Measurements from ENCODE around the gene C1orf53.
"Not testable (repeated sequence)": the region's sequence is repeated elsewhere in the genome, so short reads cannot be mapped to it uniquely, and the experiment has no call there.

C1orf53 gene

DNA sequence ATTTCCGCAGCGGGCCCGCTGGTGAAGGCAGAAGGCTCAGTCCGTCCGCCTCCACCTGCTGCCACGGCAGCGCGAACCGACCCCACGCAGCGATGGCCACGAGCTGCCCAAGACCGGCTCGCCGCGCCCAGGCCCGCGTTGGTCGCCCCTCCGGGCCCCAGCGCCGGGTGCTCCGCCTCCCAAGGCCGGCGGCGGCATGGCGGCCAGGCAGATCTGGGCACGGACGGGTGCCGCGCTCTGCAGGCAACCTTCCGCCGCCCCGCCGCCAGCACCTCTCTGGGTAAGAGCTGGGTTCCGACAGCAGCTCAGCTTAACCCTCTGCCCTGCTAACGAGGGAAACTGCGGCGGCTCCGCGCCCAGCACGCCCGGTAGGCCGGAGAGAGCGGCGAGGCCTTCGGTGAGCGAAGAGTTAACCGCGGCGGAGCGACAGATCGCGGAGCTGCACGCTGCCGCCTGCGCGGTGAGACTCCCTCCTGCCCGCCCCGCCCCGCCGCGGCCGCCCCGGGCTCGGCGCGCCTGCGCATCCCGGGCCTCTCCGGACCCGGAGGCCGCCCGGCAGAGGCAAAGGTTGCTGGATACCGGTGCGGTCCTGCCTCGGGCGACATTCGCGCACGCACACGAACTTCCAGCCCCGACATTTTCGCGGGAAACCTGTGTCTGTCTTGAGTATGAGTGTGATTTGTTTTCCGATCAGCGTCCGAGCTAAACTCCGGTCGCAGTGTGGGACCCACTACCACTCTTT lies at the start of gene C1orf53:
C1orf53 (plus strand) TSS at position 177 of the 742 bp plus-strand sequence; CDS start at position 197, 20 bp downstream.
- in situ Hi-C loops (cut with MboI; ENCODE audit: low sequenced_read_pairs), result no loop called here

DNA sequence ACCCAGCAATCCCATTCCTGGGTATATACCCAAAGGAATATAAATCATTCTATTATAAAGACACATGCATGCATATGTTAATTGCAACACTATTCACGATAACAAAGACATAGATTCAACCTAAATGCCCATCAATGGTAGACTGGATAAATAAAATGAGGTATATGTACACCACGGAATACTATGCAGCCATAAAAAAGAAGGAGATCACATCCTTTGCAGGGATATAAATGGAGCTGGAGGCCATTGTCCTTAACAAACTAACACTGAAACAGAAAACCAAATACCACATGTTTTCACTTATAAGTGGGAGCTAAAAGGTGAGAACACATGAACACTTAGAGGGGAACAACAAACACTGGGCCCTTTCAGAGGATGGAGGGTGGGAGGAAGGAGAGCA lies 46.7 kb upstream of the C1orf53 start:
- in situ Hi-C loops (cut with MboI; ENCODE audit: low sequenced_read_pairs), result not testable (repeated sequence)

DNA sequence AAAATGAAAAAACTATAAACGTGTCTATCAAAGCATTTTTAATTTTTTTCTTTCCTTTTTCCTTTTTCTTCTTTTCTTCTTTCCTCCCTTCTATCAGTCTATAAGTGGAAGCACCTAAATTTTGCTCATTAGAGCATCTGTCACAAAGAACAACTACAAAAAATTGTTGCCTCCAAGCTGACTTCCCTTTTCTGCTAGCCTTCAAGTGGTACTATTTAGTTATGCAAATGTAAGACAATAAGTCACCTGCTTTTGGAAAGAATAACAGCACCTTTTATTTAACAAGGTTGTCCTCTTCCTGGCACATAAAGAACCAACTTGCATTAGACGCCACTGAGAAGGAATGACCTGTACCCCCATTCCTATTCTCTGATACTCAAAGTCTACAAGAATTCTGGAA lies 45.0 kb upstream of the C1orf53 start:
- in situ Hi-C loops (cut with MboI; ENCODE audit: low sequenced_read_pairs), result no loop called here

DNA sequence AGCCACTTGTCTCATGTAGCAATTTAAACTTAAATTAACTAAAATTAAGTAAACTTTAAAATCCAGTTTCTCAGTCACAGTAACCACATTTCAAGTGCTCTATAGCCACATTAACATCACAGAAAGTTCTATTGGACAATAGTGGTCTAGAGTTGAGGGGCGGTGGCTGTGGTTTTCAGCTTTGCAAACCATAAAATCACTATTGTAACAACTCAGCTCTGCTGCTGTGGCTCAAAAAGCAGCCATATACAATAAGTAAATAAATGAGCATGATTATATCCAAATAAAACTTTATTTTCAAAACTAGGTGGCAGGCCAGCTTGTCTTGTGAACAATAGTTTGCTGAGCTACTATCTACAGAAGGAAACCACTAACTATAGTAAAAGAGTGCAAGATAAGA lies 43.4 kb upstream of the C1orf53 start:
- in situ Hi-C loops (cut with MboI; ENCODE audit: low sequenced_read_pairs), result no loop called here

GRCh38 chr1:197862221-197862620 lies 40.2 kb upstream of the C1orf53 start:
- in situ Hi-C loops (cut with MboI; ENCODE audit: low sequenced_read_pairs), result no loop called here

- in situ Hi-C loops (cut with MboI; ENCODE audit: low sequenced_read_pairs), result no loop called here
Measured at GRCh38 chr1:197862671-197863070, 39.8 kb upstream of the C1orf53 start.

GRCh38 chr1:197865809-197866208 lies 36.6 kb upstream of the C1orf53 start:
- in situ Hi-C loops (cut with MboI; ENCODE audit: low sequenced_read_pairs), result no loop called here

- in situ Hi-C loops (cut with MboI; ENCODE audit: low sequenced_read_pairs), result no loop called here
Measured at GRCh38 chr1:197868751-197869489, 33.5 kb upstream of the C1orf53 start.

DNA sequence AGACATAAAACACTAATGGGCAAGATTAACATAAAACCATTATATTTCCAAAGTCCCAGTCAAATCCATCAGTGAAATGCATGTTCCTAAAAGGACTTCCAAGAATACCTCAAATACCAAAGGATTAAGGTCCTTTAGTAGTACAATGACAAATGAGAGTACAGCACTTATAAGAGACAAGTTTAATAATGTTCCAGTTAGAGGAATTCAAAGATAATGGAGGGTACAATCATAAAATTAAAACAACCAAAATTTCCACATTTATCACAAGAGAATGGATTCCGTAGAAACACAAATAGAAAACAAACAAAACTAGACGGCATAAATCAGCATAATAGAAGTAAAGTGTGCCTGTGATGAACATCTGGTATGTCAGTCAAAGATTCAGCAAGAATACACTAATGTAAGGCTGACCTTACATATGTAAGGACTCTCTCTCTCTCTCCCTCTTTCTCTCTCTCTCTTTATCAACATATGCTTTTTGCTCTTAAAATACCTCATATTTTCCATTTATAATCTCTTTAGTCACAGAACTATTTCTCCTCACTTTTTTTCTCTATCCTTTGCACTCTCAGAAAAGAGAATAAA lies 32.8 kb upstream of the C1orf53 start:
- in situ Hi-C loops (cut with MboI; ENCODE audit: low sequenced_read_pairs), result no loop called here

DNA sequence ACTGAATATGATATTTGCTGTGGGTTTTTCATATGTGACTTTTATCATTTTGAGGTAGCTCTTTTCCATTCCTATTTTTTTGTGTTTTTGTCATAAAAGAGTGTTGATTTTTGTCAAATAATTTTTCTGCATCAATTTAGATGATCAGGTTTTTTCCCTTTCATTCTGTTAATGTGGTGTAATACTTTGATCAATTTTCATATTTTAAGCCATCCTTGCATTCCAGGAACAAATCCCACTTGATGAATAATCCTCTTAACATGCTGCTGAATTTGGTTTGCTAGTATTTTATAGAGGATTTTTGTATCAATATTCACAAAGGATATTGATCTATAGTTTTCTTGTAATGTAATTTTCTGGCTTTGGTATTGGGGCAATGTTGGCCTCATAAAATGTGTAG lies 25.5 kb upstream of the C1orf53 start:
- in situ Hi-C loops (cut with MboI; ENCODE audit: low sequenced_read_pairs), result no loop called here

DNA sequence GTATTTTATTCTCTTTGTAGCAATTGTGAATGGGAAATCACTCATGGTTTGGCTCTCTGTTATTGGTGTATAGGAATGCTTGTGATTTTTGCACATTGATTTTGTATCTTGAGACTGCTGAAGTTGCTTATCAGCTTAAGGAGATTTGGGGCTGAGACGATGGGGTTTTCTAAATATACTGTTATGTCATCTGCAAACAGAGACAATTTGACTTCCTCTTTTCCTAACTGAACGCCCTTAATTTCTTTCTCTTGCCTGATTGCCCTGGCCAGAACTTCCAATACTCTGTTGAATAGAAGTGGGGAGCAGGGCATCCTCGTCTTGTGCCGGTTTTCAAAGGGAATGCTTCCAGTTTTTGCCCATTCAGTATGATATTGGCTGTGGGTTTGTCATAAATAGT lies 22.0 kb upstream of the C1orf53 start:
- in situ Hi-C loops (cut with MboI; ENCODE audit: low sequenced_read_pairs), result not testable (repeated sequence)

- in situ Hi-C loops (cut with MboI; ENCODE audit: low sequenced_read_pairs), result not testable (repeated sequence)
Measured at GRCh38 chr1:197882241-197882640, 20.2 kb upstream of the C1orf53 start.

DNA sequence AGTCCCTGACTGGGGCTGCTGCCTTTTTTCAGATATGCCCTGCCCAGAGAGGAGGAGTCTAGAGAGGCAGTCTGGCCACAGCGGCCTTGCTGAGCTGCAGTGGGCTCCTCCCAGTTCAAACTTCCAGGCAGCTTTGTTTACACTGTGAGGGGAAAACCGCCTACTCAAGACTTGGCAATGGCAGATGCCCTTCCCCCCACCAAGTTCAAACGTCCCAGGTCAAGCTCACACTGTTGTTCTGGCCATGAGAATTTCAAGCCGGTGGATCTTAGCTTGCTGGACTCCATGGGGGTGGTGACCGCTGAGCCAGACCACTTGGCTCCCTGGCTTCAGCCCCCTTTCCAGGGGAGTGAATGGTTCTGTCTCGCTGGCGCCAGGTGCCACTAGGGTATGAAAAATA lies 18.3 kb upstream of the C1orf53 start:
- in situ Hi-C loops (cut with MboI; ENCODE audit: low sequenced_read_pairs), result no loop called here

DNA sequence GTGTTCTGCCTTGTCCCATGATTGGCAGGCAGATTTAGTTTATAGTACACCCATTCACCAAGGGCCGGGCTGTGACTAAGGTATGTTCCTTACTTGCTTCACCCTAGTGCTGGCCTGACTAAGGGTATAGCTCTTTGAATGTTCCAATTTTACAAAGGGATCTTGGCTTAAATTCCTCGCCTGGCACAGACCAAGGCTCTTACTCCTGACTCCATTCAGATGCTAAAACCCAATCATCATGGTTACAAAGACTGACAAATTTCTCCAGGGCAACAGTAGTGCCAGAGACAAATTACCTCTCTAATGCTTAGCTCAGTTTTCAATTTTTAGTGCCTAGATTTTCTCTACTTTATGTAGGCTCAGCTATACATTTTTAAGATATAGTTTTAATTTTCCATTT lies 11.5 kb upstream of the C1orf53 start:
- in situ Hi-C loops (cut with MboI; ENCODE audit: low sequenced_read_pairs), result no loop called here

DNA sequence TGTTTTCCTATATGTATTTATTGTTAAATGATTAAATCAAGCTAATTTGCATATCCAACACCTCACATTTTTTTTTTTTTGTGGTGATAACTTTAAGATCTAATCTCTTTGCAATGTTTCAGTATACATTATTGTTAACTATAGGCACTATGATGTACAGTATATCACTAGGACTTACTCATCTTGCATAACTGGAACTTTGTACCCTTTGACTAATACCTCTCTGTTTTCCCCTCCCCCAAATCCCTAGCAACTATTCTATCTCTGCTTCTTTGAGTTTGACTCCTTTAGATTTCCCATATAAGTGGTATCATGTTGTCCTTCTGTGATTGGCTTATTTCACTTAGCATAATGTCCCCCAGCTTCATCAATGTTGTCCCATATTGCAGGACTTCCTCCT lies 9.7 kb upstream of the C1orf53 start:
- in situ Hi-C loops (cut with MboI; ENCODE audit: low sequenced_read_pairs), result no loop called here

GRCh38 chr1:197896301-197896700 lies 6.1 kb upstream of the C1orf53 start:
- in situ Hi-C loops (cut with MboI; ENCODE audit: low sequenced_read_pairs), result no loop called here

GRCh38 chr1:197899037-197899436 lies 3.4 kb upstream of the C1orf53 start:
- in situ Hi-C loops (cut with MboI; ENCODE audit: low sequenced_read_pairs), result no loop called here

DNA sequence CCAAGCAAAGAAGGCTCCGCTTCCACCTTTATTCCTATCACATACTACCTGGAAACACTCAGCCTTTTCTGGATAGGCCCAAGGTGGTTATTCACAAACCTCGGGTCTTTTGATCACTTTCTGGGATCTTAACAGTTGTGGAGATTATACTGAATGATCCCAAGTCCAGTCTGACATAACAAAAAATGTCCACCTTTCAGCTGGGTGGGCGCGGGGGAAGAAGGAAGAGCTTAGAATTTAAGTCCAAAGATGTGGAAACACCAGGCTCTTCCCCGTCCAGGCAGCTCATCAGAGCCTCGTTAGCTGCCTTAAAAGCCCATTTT lies 338 bp upstream of the C1orf53 start:
- in situ Hi-C loops (cut with MboI; ENCODE audit: low sequenced_read_pairs), result no loop called here

GRCh38 chr1:197903196-197903514 lies 725 bp downstream of the C1orf53 start:
- in situ Hi-C loops (cut with MboI; ENCODE audit: low sequenced_read_pairs), result no loop called here

DNA sequence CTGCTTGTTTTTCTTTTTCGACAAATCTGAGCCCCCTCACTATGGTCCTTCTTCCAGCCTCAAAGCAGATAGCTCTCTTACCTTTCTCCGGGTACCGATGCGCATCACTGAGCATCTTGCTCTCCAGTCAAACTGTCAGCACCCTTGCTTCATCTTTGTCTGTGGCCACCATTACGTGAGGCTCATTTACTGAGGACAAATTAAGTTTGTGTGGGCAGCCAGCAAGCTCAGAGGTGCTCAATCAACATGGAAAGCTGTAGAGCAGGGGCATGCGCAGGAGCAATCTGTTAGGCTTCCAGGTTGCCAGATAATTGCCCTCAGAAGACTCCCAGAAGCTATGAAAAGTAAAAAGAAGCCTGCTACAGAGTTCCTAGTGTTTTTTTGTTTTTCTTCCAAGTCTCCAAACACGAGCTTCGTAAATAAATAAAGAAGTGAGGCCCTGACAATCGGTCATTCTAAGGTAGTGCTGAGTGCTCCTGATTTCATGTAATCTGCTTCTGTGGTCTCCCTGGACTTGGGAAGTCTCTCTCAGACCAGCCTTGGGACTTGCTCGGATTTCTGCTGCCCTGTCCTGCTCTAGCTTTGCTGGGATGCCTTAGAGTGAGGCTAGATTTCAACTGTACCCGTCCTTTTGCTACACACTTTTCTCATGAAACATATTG lies 1.8 kb downstream of the C1orf53 start:
- in situ Hi-C loops (cut with MboI; ENCODE audit: low sequenced_read_pairs), result no loop called here

GRCh38 chr1:197905699-197906351 lies 3.4 kb downstream of the C1orf53 start:
- in situ Hi-C loops (cut with MboI; ENCODE audit: low sequenced_read_pairs), result no loop called here

Measured in hTERT RPE-1 (cell line).